NCI-H510A treated with DMSO at 0.1 percent for 48 hours (cell line): Measurements from ENCODE around the gene GPHN.
A peak's percentile ranks its signal among the peaks of the same experiment; 100 is the strongest.
"Not testable (repeated sequence)": the region's sequence is repeated elsewhere in the genome, so short reads cannot be mapped to it uniquely, and the experiment has no call there.

Source experiments
- DNase-seq: peaks from one replicate; lab custom pipeline; 2025; lab: John Stamatoyannopoulos, UW

The GPHN gene

GRCh38 chr14:66502836-66503235 lies 5.1 kb upstream of the GPHN start:
- not testable (repeated sequence) for DNase-seq

- DNase-seq = no peak
Measured at GRCh38 chr14:66503532-66503931, 4.4 kb upstream of the GPHN start.

- DNase-seq = peak; percentile 92
Measured at GRCh38 chr14:66507181-66507721, 696 bp upstream of the GPHN start.

- DNase-seq = no peak
Measured at GRCh38 chr14:66508547-66508845, 549 bp downstream of the GPHN start.

GRCh38 chr14:66508846-66509621 lies 1.1 kb downstream of the GPHN start:
- DNase-seq = peak; percentile 23

GRCh38 chr14:66509874-66510273 lies 1.9 kb downstream of the GPHN start:
- DNase-seq = no peak

GRCh38 chr14:66511849-66512248 lies 3.9 kb downstream of the GPHN start:
- no peak for DNase-seq

GRCh38 chr14:66514213-66514612 lies 6.3 kb downstream of the GPHN start:
- DNase-seq = no peak

- DNase-seq = no peak
Measured at GRCh38 chr14:66530526-66530925, 22.6 kb downstream of the GPHN start.

- DNase-seq = no peak
Measured at GRCh38 chr14:66539034-66539433, 31.1 kb downstream of the GPHN start.

- no peak for DNase-seq
Measured at GRCh38 chr14:66540038-66540437, 32.1 kb downstream of the GPHN start.

GRCh38 chr14:66541627-66542026 lies 33.7 kb downstream of the GPHN start:
- no peak for DNase-seq

- no peak for DNase-seq
Measured at GRCh38 chr14:66543996-66544395, 36.0 kb downstream of the GPHN start.

- DNase-seq = not testable (repeated sequence)
Measured at GRCh38 chr14:66545191-66545590, 37.2 kb downstream of the GPHN start.

GRCh38 chr14:66545751-66546150 lies 37.8 kb downstream of the GPHN start:
- DNase-seq = not testable (repeated sequence)

GRCh38 chr14:66563731-66564130 lies 55.8 kb downstream of the GPHN start:
- DNase-seq = no peak

GRCh38 chr14:66568220-66568619 lies 60.3 kb downstream of the GPHN start:
- no peak for DNase-seq

GRCh38 chr14:66572826-66573225 lies 64.9 kb downstream of the GPHN start:
- DNase-seq = no peak

GRCh38 chr14:66575014-66575413 lies 67.1 kb downstream of the GPHN start:
- DNase-seq = no peak

GRCh38 chr14:66575939-66576338 lies 68.0 kb downstream of the GPHN start:
- DNase-seq = no peak

- DNase-seq = not testable (repeated sequence)
Measured at GRCh38 chr14:66587753-66588152, 79.8 kb downstream of the GPHN start.

GRCh38 chr14:66595394-66595793 lies 87.4 kb downstream of the GPHN start:
- DNase-seq = no peak

GRCh38 chr14:66596241-66596985 lies 88.5 kb downstream of the GPHN start:
- DNase-seq = no peak
